Thyroid gland (tissue), 4 donors: ENCODE results near the gene THAP11. TPM values are rescaled to one million over a fixed set of nuclear protein-coding genes. Genes with fewer than 3 reads are reported as not detected.

Experiments used
- DNase-seq, 2 donors: peaks; one replicate each; pipeline ENCODE4 v3.0.0-alpha.2; 2019
- H3K27ac ChIP-seq, 3 donors: fragments of 200-600 bp; sonication (generic); 1 replicate in 2 of 3; 2 replicates in 1 of 3; pipeline ENCODE4 v1.5.1; 2016 to 2019; ENCODE audit warnings: mild to moderate bottlenecking in 1 of 3, moderate library complexity in 1 of 3
- H3K27me3 ChIP-seq: fragments of 200-600 bp; sonication (generic); one replicate; pipeline ENCODE4 v1.5.1; 2019
- H3K36me3 ChIP-seq, 2 donors: fragments of 200-600 bp; sonication (generic); one replicate each; pipeline ENCODE4 v1.5.1; 2016 to 2019
- H3K4me1 ChIP-seq, 2 donors: fragments of 200-600 bp; sonication (generic); one replicate each; pipeline ENCODE4 v1.5.1; 2017 to 2019
- H3K4me3 ChIP-seq, 3 donors: fragments of 200-600 bp; sonication (generic); replicated peaks in 1 of 3; 1 replicate in 2 of 3; 2 replicates in 1 of 3; pipeline ENCODE4 v1.5.1; 2016; ENCODE audit warnings: mild to moderate bottlenecking in 1 of 3
- H3K9me3 ChIP-seq: fragments of 200-600 bp; sonication (generic); one replicate; pipeline ENCODE4 v1.5.1; 2017
- POLR2A ChIP-seq, 2 donors: fragments of 450-650 bp; IDR thresholded peaks; one replicate each; pipeline ENCODE4 v1.6.1; 2017; ENCODE audit warnings: antibody characterized with exemption in 2 of 2, mild to moderate bottlenecking in 2 of 2, moderate library complexity in 1 of 2
- WGBS, 2 donors: methylation state at CpG; one replicate each; pipeline ENCODE4 v1.1.5; 2017; 5-methylcytosine and 5-hydroxymethylcytosine counted together
- intact Hi-C: fragments of 100-400 bp; cut with DNase I; formaldehyde crosslinking; loops from one replicate; pipeline ENCODE4 v1.15.1; 2023
- total RNA-seq, 4 donors: library from RNA; depleted of rRNA; stranded (reverse); fragments of >200 nt; gene quantifications; one replicate each; pipeline ENCODE4 v1.2.3, GENCODE V29; 2016
- TF ChIP-seq, protein P1 (sequence below), 6 experiments: fragments of 200-600 bp in 3 of 6; fragments of 450-650 bp in 3 of 6; sonication (generic) in 3 of 6; IDR thresholded peaks; one replicate each; pipeline ENCODE4 v1.5.1; 2016 to 2019; ENCODE audit warnings: antibody characterized with exemption in 6 of 6, mild to moderate bottlenecking in 2 of 6, inconsistent platforms in 1 of 6, moderate library complexity in 1 of 6

The THAP11 gene
- total RNA-seq, 4 donors from 2014 or later = 53.5 to 79.0 (median 67.8) TPM

DNA sequence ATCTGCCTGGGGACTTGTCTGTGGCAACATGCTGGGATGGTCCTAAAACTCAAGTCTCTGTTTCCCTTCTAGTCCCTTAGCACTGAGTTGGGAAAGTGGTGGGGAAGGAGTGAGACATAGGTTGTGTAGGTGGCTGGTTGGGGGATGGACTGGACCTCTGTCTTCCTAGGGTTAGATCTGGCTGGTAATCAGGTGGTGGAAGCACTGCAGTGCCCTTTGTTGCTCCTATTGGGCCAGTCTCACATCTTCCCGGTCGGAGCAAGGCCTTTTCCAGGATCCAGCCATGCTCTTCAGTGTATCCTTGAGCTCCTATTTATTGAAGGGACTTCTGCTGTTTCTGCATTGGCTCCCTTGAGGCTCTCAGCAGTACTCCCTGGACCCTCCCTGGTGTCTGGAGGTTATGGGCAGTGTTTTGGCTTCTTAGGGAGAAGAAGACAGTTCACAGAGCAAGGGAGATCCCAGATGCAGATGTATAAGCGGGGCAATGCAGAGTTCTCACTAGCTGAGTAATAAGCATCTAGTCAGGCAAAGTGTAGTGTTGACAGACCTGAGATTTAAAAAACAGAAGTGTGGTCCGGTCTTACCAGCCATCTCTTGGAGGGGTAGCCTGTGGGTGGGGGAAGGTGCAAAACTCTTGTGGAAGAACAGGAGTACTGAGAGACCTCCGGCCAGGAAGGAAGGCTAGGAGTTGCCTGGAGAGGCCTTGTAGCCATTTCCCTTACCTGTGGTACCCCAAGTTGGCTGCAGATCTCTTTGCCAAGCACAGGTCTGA, 3.4 kb downstream of the THAP11 start:
- Histone ChIP-seq H3K27me3 (no peaks in the 10 kb centered on the region), H3K36me3 (no peaks in the 10 kb centered on the region), H3K4me3 (no peak overlapping the region), H3K27ac (peak overlapping the region; percentile 88 to 95 (median 93)), H3K9me3 (no peaks in the 10 kb centered on the region), H3K4me1 (peaks cover 44 to 52% of the 10 kb centered on the region in 2 donors)
- 72 to 74% methylated on average over 5 of the region's 5 CpGs for WGBS, 2 donors
- TF ChIP-seq, protein P1, sequence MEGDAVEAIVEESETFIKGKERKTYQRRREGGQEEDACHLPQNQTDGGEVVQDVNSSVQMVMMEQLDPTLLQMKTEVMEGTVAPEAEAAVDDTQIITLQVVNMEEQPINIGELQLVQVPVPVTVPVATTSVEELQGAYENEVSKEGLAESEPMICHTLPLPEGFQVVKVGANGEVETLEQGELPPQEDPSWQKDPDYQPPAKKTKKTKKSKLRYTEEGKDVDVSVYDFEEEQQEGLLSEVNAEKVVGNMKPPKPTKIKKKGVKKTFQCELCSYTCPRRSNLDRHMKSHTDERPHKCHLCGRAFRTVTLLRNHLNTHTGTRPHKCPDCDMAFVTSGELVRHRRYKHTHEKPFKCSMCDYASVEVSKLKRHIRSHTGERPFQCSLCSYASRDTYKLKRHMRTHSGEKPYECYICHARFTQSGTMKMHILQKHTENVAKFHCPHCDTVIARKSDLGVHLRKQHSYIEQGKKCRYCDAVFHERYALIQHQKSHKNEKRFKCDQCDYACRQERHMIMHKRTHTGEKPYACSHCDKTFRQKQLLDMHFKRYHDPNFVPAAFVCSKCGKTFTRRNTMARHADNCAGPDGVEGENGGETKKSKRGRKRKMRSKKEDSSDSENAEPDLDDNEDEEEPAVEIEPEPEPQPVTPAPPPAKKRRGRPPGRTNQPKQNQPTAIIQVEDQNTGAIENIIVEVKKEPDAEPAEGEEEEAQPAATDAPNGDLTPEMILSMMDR (IDR thresholded peaks at IDR 0.05) = no peak
- TF ChIP-seq POLR2A (IDR thresholded peaks at IDR 0.05) = no peak
- DNase-seq = no peak
- intact Hi-C loops = no loop called here

DNA sequence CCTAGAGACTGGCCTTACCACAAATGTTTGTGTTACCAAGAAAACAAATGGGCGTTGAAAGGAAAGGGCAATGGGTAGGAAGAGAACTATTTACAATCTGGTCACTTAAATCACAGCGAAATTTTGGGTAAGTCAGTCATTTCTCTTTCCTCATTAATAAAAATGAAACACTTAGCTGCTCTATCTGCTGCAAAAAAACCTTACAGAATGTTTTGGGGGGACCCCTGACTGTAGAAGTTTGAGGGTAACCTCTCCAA, 3.9 kb downstream of the THAP11 start:
- Histone ChIP-seq H3K27ac (peak overlapping the region; percentile 88 to 95 (median 93)), H3K4me3 (peak overlapping the region in 2 of 3 donors; percentile 83 to 93), H3K4me1 (peaks cover 44 to 52% of the 10 kb centered on the region in 2 donors), H3K27me3 (no peaks in the 10 kb centered on the region), H3K36me3 (no peaks in the 10 kb centered on the region), H3K9me3 (no peaks in the 10 kb centered on the region)
- no peak for DNase-seq
- WGBS, 2 donors = 9 to 15% methylated on average over 2 of the region's 2 CpGs
- TF ChIP-seq, protein P1 (IDR thresholded peaks at IDR 0.05) = no peak
- TF ChIP-seq POLR2A (IDR thresholded peaks at IDR 0.05) = no peak
- intact Hi-C loops = no loop called here

DNA sequence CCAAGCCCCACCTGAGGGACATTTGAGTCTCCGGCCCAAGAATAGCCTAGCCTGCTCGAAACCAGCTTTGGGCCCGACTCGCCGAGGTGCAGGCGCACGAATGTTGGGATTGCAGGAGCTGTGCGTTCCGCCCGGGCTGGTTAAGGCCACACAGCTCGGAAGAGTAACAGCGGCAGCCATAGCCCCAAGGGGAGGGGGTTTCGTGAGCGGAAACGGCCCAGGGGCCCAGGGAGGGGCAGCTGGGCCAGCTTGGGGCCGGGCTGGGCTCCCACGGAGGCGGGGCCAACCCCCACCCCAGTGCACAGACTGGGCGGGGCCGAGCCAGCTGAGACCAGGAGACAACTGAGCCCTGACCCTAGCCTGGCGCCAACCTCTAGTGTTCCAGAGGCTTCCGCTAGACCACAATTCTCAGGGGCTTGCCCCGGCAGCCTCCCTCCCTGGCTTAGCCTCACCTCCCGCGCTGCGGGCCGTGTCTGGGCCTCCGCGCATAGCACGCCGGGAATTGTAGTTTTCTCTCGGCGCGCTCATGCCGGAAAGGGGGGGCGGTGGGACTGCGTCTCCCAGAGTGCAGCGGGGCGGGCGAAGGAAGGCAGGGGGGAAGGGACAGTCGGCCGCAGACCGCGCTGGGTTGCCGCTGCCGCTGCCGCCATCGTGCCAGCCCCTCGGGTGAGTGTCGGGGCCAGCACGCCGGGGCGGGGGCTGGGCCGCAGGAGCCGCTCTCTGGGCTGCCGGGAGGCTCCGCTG, 4.4 kb downstream of the THAP11 start, which contains the start of gene NUTF2:
Gene NUTF2 (plus strand): TSS at position 614 of the 744 bp plus-strand sequence. CDS start 18,198 bp downstream, outside the sequence.
- H3K4me1 ChIP-seq = peaks cover 44 to 51% of the 10 kb centered on the region in 2 donors
- H3K27ac ChIP-seq = peak within 1 kb of the TSS; percentile 88 to 95 (median 93)
- WGBS, 2 donors = 2 to 3% methylated on average over 7 to 22 of the region's 57 CpGs
- intact Hi-C loops = no loop called here
- H3K4me3 ChIP-seq = peak within 1 kb of the TSS; percentile 83 to 97 (median 93)
- TF ChIP-seq, protein P1 (IDR thresholded peaks at IDR 0.05) = peak in 2 of 6 experiments; percentile 7 to 41
- peak in 1 of 2 donors; percentile 69 for TF ChIP-seq POLR2A (IDR thresholded peaks at IDR 0.05)
- H3K36me3 ChIP-seq = no peaks in the 10 kb centered on the region
- DNase-seq = peak; percentile 95 to 96
- H3K27me3 ChIP-seq = no peaks in the 10 kb centered on the region
- H3K9me3 ChIP-seq = no peaks in the 10 kb centered on the region

DNA sequence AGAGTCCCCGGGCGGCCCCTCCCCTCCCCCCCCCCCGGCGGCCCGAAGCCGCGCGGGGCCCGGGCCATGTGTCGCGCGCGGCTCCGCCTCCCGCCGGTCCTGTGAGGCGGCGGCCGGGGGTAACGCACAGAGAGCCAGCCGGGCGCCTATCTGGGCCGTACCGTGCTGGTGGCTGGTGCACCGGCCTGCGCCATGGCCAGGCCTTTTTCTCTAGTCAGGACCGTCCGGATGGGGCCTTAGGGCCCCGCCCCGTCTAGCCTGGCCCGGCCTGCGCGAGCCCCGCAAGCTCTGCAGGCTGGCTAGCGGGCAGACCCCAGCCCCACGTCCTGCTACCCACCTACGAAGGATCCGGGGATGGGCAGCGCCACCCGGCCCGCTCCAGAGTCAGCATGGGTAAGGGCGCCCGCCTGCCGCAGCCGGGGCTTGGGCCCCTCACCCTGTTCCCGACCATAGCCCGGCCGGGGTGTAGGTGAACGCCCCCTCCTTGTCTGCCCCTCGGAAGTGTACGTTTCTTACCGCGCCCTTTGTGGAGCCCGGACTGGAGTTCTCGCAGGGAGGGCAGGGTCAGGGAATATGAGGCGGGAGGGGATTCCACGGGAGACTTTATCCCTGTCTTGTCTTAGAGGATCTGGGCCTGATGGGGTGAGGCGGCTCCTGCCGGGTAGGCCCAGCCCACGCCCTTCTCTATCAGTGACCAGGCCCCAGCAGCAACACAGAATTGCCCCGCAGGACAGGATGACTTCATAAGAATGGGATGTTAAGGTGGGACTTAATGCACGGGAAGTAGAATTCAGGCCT, 5.1 kb downstream of the THAP11 start, which contains the start of gene CENPT:
Gene CENPT (minus strand): TSS at position 630 of the 798 bp plus-strand sequence. CDS start 13,834 bp downstream, outside the sequence.
- peak; percentile 29 to 70 for DNase-seq
- Histone ChIP-seq H3K4me3 (peak within 1 kb of the TSS; percentile 83 to 97 (median 93)), H3K4me1 (peaks cover 44 to 50% of the 10 kb centered on the region in 2 donors), H3K27ac (peak within 1 kb of the TSS; percentile 88 to 95 (median 93)), H3K36me3 (no peaks in the 10 kb centered on the region), H3K9me3 (no peaks in the 10 kb centered on the region), H3K27me3 (no peaks in the 10 kb centered on the region)
- 0% methylated on average over 4 to 5 of the region's 62 CpGs for WGBS, 2 donors
- intact Hi-C loops = no loop called here
- TF ChIP-seq, protein P1 (IDR thresholded peaks at IDR 0.05) = no peak
- peak in 1 of 2 donors; percentile 10 for TF ChIP-seq POLR2A (IDR thresholded peaks at IDR 0.05)
